Measurements from ENCODE around the gene CTNND1. TPM values are rescaled to one million over a fixed set of nuclear protein-coding genes. Genes with fewer than 3 reads are reported as not detected.

The CTNND1 gene
- total and polyA plus RNA-seq, 2 of the 4 experiments (the other 2 are of a cell fraction) = 88.5 to 229 TPM

GRCh38 chr11:57770793-57771192 lies 9.2 kb downstream of the CTNND1 start:
- H3K27me3 ChIP-seq (ENCODE audit: control insufficient read depth, insufficient read depth, low read length) = no peaks in the 10 kb centered on the region
- no peak overlapping the region for H2BK5ac ChIP-seq (ENCODE audit: low read depth, low read length, poor library complexity, severe bottlenecking)
- no peak overlapping the region for H2BK120ac ChIP-seq (ENCODE audit: low read depth, low read length)
- H3K79me1 ChIP-seq (ENCODE audit: low read depth in 1 of 2, low read length in 2 of 2) = peaks cover 5 to 59% of the 10 kb centered on the region in 2 experiments; a peak in 2 of 4 replicates
- ChIA-PET POLR2A (ENCODE audit: unreplicated experiment) (no interaction called here), CTCF (no interaction called here)
- H3K9ac ChIP-seq (ENCODE audit: low read depth, low read length) = no peak overlapping the region
- H3K36me3 ChIP-seq (ENCODE audit: control insufficient read depth, insufficient read depth, low read length) = peaks cover 4% of the 10 kb centered on the region
- no peak overlapping the region for H3K18ac ChIP-seq (ENCODE audit: low read depth, low read length)
- TF ChIP-seq CTCF (conservative IDR thresholded peaks at IDR 0.05; ENCODE audit: low read depth, low read length) = no peak
- no peak for TF ChIP-seq ELK1 (IDR thresholded peaks at IDR 0.05; ENCODE audit: borderline replicate concordance, low read depth, low read length)
- no peak for TF ChIP-seq RAD21 (IDR thresholded peaks at IDR 0.05; ENCODE audit: low read length)
- TF ChIP-seq SMC3 (IDR thresholded peaks at IDR 0.05; ENCODE audit: low read depth, low read length) = no peak
- TF ChIP-seq RCOR1 (IDR thresholded peaks at IDR 0.05; ENCODE audit: insufficient replicate concordance, low read length) = no peak
- no peak for TF ChIP-seq MAZ (IDR thresholded peaks at IDR 0.05; ENCODE audit: borderline replicate concordance, low read depth, low read length)
- no peak for TF ChIP-seq MXI1 (IDR thresholded peaks at IDR 0.05; ENCODE audit: borderline replicate concordance, low read depth, low read length)
- no peak for TF ChIP-seq MAFK (IDR thresholded peaks at IDR 0.05; ENCODE audit: low read depth, low read length)
- no peak for TF ChIP-seq USF2 (IDR thresholded peaks at IDR 0.05; ENCODE audit: low read depth, low read length)
- TF ChIP-seq NFE2L2 (IDR thresholded peaks at IDR 0.05; ENCODE audit: low read depth, low read length) = no peak
- TF ChIP-seq CHD1 (IDR thresholded peaks at IDR 0.05; ENCODE audit: low read depth, low read length) = no peak
- no peak for TF ChIP-seq FOS (IDR thresholded peaks at IDR 0.05; ENCODE audit: low read depth, low read length)
- no peak for TF ChIP-seq RFX5 (IDR thresholded peaks at IDR 0.05; ENCODE audit: low read depth, low read length)
- TF ChIP-seq CEBPB (IDR thresholded peaks at IDR 0.05; ENCODE audit: low read depth, low read length) = no peak
- no peak overlapping the region for H2AK9ac ChIP-seq (replicated peaks; ENCODE audit: low read depth, low read length, poor library complexity)
- dilution Hi-C loops (cut with HindIII; ENCODE audit: low sequenced_read_pairs, unreplicated experiment) (no loop called here), in situ Hi-C loops (cut with MboI; ENCODE audit: low sequenced_read_pairs) (no loop called here), intact Hi-C loops (cut with micrococcal nuclease) (no loop called here)
- no peak overlapping the region for H3K4me3 ChIP-seq (ENCODE audit: insufficient read depth, low read depth, low read length)
- ATAC-seq (ENCODE audit: low read depth) (no peak), DNase-seq (no peak)
- no peak overlapping the region for H3K23ac ChIP-seq (ENCODE audit: low read depth, low read length)
- no peak overlapping the region for H2AK5ac ChIP-seq (ENCODE audit: low read depth, low read length)
- no peak overlapping the region for H3K4ac ChIP-seq (ENCODE audit: low read depth, low read length)
- H3K14ac ChIP-seq (replicated peaks; ENCODE audit: low read depth, low read length) = no peak overlapping the region
- no peak overlapping the region for H3K4me2 ChIP-seq (ENCODE audit: low read depth, low read length)
- peaks cover 10% of the 10 kb centered on the region; the same call in 1 of the 2 replicates for H3K9me1 ChIP-seq (ENCODE audit: insufficient read depth, low read length)
- no peak overlapping the region for H2BK15ac ChIP-seq (ENCODE audit: low read depth, low read length)
- BruUV-seq (replicated peaks) = no TSS peak
- H3K4me1 ChIP-seq (ENCODE audit: control insufficient read depth, insufficient read depth, low read length) = peaks cover 15% of the 10 kb centered on the region
- H3K27ac ChIP-seq (ENCODE audit: insufficient read depth, low read length) = no peak overlapping the region
- H4K8ac ChIP-seq (ENCODE audit: low read depth in 2 of 2, low read length in 2 of 2) = no peak overlapping the region
- WGBS, 2 experiments (ENCODE audit: extremely low coverage in 2 of 2, insufficient read length in 1 of 2) = no CpG with 5 or more reads among the region's 1 CpG
- H2AFZ ChIP-seq (replicated peaks; ENCODE audit: low read length, poor library complexity) = no peak overlapping the region
- no peak overlapping the region for H4K5ac ChIP-seq (ENCODE audit: low read depth, low read length)
- no peaks in the 10 kb centered on the region for H3K9me3 ChIP-seq (ENCODE audit: control insufficient read depth, insufficient read depth, low read length)
- peaks cover 98% of the 10 kb centered on the region for H4K20me1 ChIP-seq (ENCODE audit: insufficient read depth, low read length)
- H2BK20ac ChIP-seq (ENCODE audit: low read depth, low read length) = no peak overlapping the region
- no peak overlapping the region for H4K91ac ChIP-seq (ENCODE audit: insufficient read depth, low read depth, low read length)
- no peak overlapping the region for H3K56ac ChIP-seq (ENCODE audit: extremely low read depth, insufficient read depth, low read length)

Data from IMR-90 (cell line).